Measurements from ENCODE around the gene ZNF726.

DNA sequence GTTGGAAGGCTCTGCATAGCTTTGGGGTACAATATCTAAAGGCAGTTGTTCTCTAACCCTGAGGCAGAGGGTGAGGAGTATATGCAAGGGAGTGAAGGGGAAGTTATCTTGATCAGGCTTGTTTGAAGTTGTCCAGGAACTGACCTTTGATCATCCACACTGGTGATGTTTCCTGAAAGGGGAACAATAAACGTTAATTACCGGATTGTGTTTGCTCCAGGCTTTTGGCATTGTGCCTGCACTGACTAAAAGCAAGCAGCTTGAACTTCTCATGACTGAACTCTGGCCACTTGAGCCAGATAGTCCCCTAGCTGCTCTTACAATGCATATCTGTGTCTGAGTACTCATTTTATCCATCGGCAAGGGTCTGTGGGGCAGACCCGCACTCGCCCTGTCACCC lies 27.0 kb upstream of the ZNF726 start:
- TF ChIP-seq EZH2phosphoT487 (IDR thresholded peaks at IDR 0.05; ENCODE audit: insufficient read depth, low read depth) (no peak), EZH2 (IDR thresholded peaks at IDR 0.05; ENCODE audit: insufficient read depth, poor library complexity, severe bottlenecking) (no peak)
